Lung (tissue), 12 donors: Measurements from ENCODE around the gene SLC25A39. TPM values are rescaled to one million over a fixed set of nuclear protein-coding genes. Genes with fewer than 3 reads are reported as not detected.

Experiments used
- ATAC-seq: fragments of 200-7000 bp; cut with Tn5 transposase; one replicate; pipeline ENCODE4 v1.9.1; 2020; ENCODE audit warnings: moderate number of reproducible peaks; ENCODE audit not compliant: insufficient read depth, low FRiP score
- DNase-seq, 3 donors: peaks; one replicate each; pipeline ENCODE4 v3.0.0-alpha.2; 2013 to 2017
- H3K27ac ChIP-seq, 2 donors: one replicate each; pipeline ENCODE4 v1.5.1; 2013; ENCODE audit warnings: mild to moderate bottlenecking in 2 of 2, moderate library complexity in 2 of 2, control low read depth in 1 of 2, inconsistent platforms in 1 of 2, low read depth in 1 of 2, low read length in 1 of 2
- H3K27me3 ChIP-seq, 3 donors: one replicate each; pipeline ENCODE4 v1.5.1; 2013; ENCODE audit warnings: low read length in 2 of 3; ENCODE audit not compliant: control insufficient read depth in 3 of 3, insufficient read depth in 3 of 3
- H3K36me3 ChIP-seq, 4 donors: one replicate each; pipeline ENCODE4 v1.5.1; 2013; ENCODE audit warnings: low read length in 4 of 4, mild to moderate bottlenecking in 1 of 4, moderate library complexity in 1 of 4; ENCODE audit not compliant: control insufficient read depth in 4 of 4, insufficient read depth in 4 of 4
- H3K4me1 ChIP-seq, 5 donors: one replicate each; pipeline ENCODE4 v1.5.1; 2013; ENCODE audit warnings: low read length in 5 of 5, mild to moderate bottlenecking in 2 of 5, moderate library complexity in 1 of 5; ENCODE audit not compliant: control insufficient read depth in 5 of 5, insufficient read depth in 5 of 5
- H3K4me3 ChIP-seq: one replicate; pipeline ENCODE4 v1.5.1; 2013; ENCODE audit warnings: mild to moderate bottlenecking, control low read depth, moderate library complexity
- H3K9ac ChIP-seq, 2 donors: one replicate each; pipeline ENCODE4 v1.5.1; 2013; ENCODE audit warnings: low read length in 2 of 2, control low read depth in 1 of 2; ENCODE audit not compliant: insufficient read depth in 1 of 2
- H3K9me3 ChIP-seq, 4 donors: one replicate each; pipeline ENCODE4 v1.5.1; 2013; ENCODE audit warnings: low read length in 3 of 4, mild to moderate bottlenecking in 1 of 4, moderate library complexity in 1 of 4; ENCODE audit not compliant: control insufficient read depth in 4 of 4, insufficient read depth in 3 of 4
- WGBS, 2 donors: extraction: QIAGEN DNeasy Blood & Tissue Kit; methylation state at CpG; one replicate each; pipeline ENCODE4 v1.1.7; 2013; 5-methylcytosine and 5-hydroxymethylcytosine counted together
- polyA plus RNA-seq, 2 donors: library from polyadenylated mRNA; stranded (reverse); fragments of 200-250 nt; gene quantifications; one replicate each; pipeline ENCODE4 v1.2.1, GENCODE V29; 2013
- total RNA-seq, 2 donors: library from RNA; depleted of rRNA in 1 of 2; stranded (reverse); fragments of >200 nt in 1 of 2; gene quantifications; one replicate each; pipeline ENCODE4 v1.2.1, GENCODE V29; 2014 to 2021
- TF ChIP-seq, protein P1 (sequence below): IDR thresholded peaks from 2 replicates; pipeline ENCODE4 v1.5.1; 2012; ENCODE audit warnings: mild to moderate bottlenecking; ENCODE audit errors: control extremely low read depth, extremely low read depth
- donor health status: control.
- donor health status: control.
- donor health status: Bipolar disorder and iron deficiency.
- donor health status: healthy.
- donor health status: DM: yes; HTN: yes; CAD: no.

Gene SLC25A39
- total and polyA plus RNA-seq, 4 donors, result 66.4 to 134 (median 117) TPM

GRCh38 chr17:44312396-44313104 is 12.1 kb downstream of the SLC25A39 start:
- 65 to 77% methylated on average over 15 to 17 of the region's 17 CpGs for WGBS, 2 donors
- Histone ChIP-seq H3K4me3 (no peak overlapping the region), H3K4me1 (peaks cover 2 to 21% (median 8%) of the 10 kb centered on the region in 5 donors), H3K9me3 (peaks cover 0 to 3% (median 0%) of the 10 kb centered on the region in 4 donors), H3K27ac (no peak overlapping the region), H3K36me3 (no peaks in the 10 kb centered on the region), H3K27me3 (peaks cover 6 to 46% (median 33%) of the 10 kb centered on the region in 3 donors), H3K9ac (no peak overlapping the region)
- DNase-seq (no peak), ATAC-seq (no peak)
- TF ChIP-seq, protein P1, sequence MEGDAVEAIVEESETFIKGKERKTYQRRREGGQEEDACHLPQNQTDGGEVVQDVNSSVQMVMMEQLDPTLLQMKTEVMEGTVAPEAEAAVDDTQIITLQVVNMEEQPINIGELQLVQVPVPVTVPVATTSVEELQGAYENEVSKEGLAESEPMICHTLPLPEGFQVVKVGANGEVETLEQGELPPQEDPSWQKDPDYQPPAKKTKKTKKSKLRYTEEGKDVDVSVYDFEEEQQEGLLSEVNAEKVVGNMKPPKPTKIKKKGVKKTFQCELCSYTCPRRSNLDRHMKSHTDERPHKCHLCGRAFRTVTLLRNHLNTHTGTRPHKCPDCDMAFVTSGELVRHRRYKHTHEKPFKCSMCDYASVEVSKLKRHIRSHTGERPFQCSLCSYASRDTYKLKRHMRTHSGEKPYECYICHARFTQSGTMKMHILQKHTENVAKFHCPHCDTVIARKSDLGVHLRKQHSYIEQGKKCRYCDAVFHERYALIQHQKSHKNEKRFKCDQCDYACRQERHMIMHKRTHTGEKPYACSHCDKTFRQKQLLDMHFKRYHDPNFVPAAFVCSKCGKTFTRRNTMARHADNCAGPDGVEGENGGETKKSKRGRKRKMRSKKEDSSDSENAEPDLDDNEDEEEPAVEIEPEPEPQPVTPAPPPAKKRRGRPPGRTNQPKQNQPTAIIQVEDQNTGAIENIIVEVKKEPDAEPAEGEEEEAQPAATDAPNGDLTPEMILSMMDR, result no peak

GRCh38 chr17:44311562-44312181 is 13.0 kb downstream of the SLC25A39 start:
- Histone ChIP-seq H3K27ac (no peak overlapping the region), H3K9me3 (peaks cover 0 to 3% (median 0%) of the 10 kb centered on the region in 4 donors), H3K36me3 (no peaks in the 10 kb centered on the region), H3K4me3 (no peak overlapping the region), H3K9ac (no peak overlapping the region), H3K4me1 (peaks cover 2 to 22% (median 9%) of the 10 kb centered on the region in 5 donors), H3K27me3 (peaks cover 6 to 37% (median 24%) of the 10 kb centered on the region in 3 donors)
- DNase-seq (no peak), ATAC-seq (no peak)
- WGBS, 2 donors, result 70 to 89% methylated on average over 4 to 5 of the region's 5 CpGs
- TF ChIP-seq, protein P1, result no peak

DNA sequence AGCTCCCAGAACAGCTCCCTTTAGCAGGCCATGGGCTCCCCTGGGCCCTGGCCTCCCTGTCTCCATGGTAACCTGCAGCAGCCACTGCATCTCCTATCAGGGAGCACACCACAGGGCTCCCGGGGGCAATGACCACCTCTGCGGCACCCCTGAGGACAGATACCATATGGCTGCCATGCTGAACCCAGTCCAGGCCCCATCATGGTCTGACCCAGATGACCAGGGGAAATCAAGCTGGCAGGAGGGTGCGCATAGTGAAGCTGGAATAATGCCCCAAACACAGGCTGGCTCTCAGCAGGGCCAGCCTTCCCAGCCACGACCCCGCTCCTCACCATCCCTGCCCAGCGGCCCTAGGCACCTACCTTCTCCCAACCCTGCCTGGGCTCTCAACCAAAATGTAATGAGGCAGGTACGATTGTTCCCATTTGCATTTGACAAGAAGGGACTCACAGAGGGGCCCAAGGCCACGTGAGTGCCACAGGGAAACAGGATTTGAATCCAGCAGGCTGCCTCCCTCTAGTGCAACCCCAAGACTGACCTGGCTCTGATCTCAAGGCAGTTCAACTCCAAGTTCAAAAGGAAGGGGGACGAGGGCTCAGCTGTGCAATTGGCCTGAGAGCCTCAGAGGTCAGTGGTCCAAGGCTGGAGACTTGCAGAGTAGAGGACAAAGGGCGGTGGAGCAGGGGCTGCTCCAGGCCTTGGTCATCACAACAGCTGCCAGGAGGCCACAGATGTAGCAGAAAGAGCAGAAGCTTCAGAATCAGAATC is 13.8 kb downstream of the SLC25A39 start:
- DNase-seq (no peak), ATAC-seq (no peak)
- H3K9me3 ChIP-seq, result peaks cover 0 to under 1% (median 0%) of the 10 kb centered on the region in 4 donors
- peaks cover 2 to 18% (median 9%) of the 10 kb centered on the region in 5 donors for H3K4me1 ChIP-seq
- H3K9ac ChIP-seq, result no peak overlapping the region
- no peak overlapping the region for H3K4me3 ChIP-seq
- TF ChIP-seq, protein P1, result no peak
- no peaks in the 10 kb centered on the region for H3K36me3 ChIP-seq
- WGBS, 2 donors, result 70 to 86% methylated on average over 10 of the region's 10 CpGs
- H3K27me3 ChIP-seq, result peaks cover 6 to 29% (median 15%) of the 10 kb centered on the region in 3 donors
- no peak overlapping the region for H3K27ac ChIP-seq
